Measurements from ENCODE around the gene RASGRF1.

GRCh38 chr15:79067969-79068368 lies 22.6 kb downstream of the RASGRF1 start:
- TF ChIP-seq CTCF (IDR thresholded peaks at IDR 0.05) (no peak), POLR2A (IDR thresholded peaks at IDR 0.05) (no peak), POLR2AphosphoS5 (IDR thresholded peaks at IDR 0.05) (no peak)

Data from breast epithelium (tissue), 3 donors.